ENCODE results near the gene ATOSB.

ATOSB gene

GRCh38 chr9:35054871-35055644, 60.6 kb downstream of the ATOSB start:
- H3K36me3 Mint-ChIP-seq = peaks cover 100% of the 10 kb centered on the region

GRCh38 chr9:35054185-35054835, 61.4 kb downstream of the ATOSB start:
- Mint-ChIP-seq H3K27ac (peak overlapping the region; percentile 29), H3K36me3 (peaks cover 100% of the 10 kb centered on the region)

More at GRCh38 chr9:35054871-35055644, 60.6 kb downstream of the ATOSB start:
- no peak for DNase-seq (ENCODE audit: low spot score in 2 of 2)
- Mint-ChIP-seq H3K27ac (peak overlapping the region; percentile 18), H3K4me1 (peaks cover 15% of the 10 kb centered on the region), H3K4me3 (no peak overlapping the region), H3K9me3 (no peaks in the 10 kb centered on the region)
- ATAC-seq = no peak

More at GRCh38 chr9:35054185-35054835, 61.4 kb downstream of the ATOSB start:
- Mint-ChIP-seq H3K4me1 (peaks cover 13% of the 10 kb centered on the region), H3K9me3 (no peaks in the 10 kb centered on the region), H3K4me3 (no peak overlapping the region)
- no peak for DNase-seq (ENCODE audit: low spot score in 2 of 2)
- ATAC-seq = no peak
